HepG2 (cell line): Measurements from ENCODE around the gene INO80E. TPM values are rescaled to one million over a fixed set of nuclear protein-coding genes. Genes with fewer than 3 reads are reported as not detected.
A peak's percentile ranks its signal among the peaks of the same experiment; 100 is the strongest.

Source experiments
- ATF5 ChIP-seq: sonication (generic); formaldehyde crosslinking; IDR thresholded peaks from 2 replicates; pipeline ENCODE4 v1.4.0; 2020; ENCODE audit warnings: mild to moderate bottlenecking, low read depth, missing genetic modification reagents
- BORCS8-MEF2B ChIP-seq: sonication (generic); formaldehyde crosslinking; IDR thresholded peaks from 2 replicates; pipeline ENCODE4 v1.8.0; 2022; ENCODE audit warnings: mild to moderate bottlenecking, missing genetic modification reagents
- FOXA1 ChIP-seq, 2 experiments: fragments of 450-650 bp in 1 of 2; sonication (generic) in 1 of 2; formaldehyde crosslinking in 1 of 2; IDR thresholded peaks; 2 replicates each; pipeline versions ENCODE4 v1.4.0 to v1.6.1; 2016 to 2020; ENCODE audit warnings: missing genetic modification reagents in 1 of 2
- FOXK2 ChIP-seq: fragments of 450-650 bp; IDR thresholded peaks from 2 replicates; pipeline ENCODE4 v1.6.1; 2016
- GABPA ChIP-seq, 2 experiments: IDR thresholded peaks; 2 replicates each; pipeline ENCODE4 v1.6.1; 2011 to 2016; ENCODE audit warnings: low read depth in 2 of 2, low read length in 1 of 2, missing biosample characterization in 1 of 2, missing genetic modification characterization in 1 of 2
- HOMEZ ChIP-seq: IDR thresholded peaks from 2 replicates; pipeline ENCODE4 v1.6.1; 2016; ENCODE audit warnings: low read depth
- HOXA5 ChIP-seq: sonication (generic); formaldehyde crosslinking; IDR thresholded peaks from 2 replicates; pipeline ENCODE4 v1.4.0; 2020; ENCODE audit warnings: missing genetic modification reagents
- NR2F6 ChIP-seq, 2 experiments: IDR thresholded peaks; 2 replicates each; pipeline ENCODE4 v1.6.1; 2016; ENCODE audit warnings: antibody characterized with exemption in 1 of 2, mild to moderate bottlenecking in 1 of 2
- PCBP1 ChIP-seq: fragments of 200-400 bp; formaldehyde crosslinking; IDR thresholded peaks from 2 replicates; pipeline ENCODE4 v1.6.1; 2017; ENCODE audit warnings: mild to moderate bottlenecking, low read depth, low read length, borderline replicate concordance
- SNAI1 ChIP-seq: sonication (generic); formaldehyde crosslinking; IDR thresholded peaks from 2 replicates; pipeline ENCODE4 v1.5.0; 2020; ENCODE audit warnings: mild to moderate bottlenecking, missing genetic modification reagents, borderline replicate concordance
- SOX6 ChIP-seq, 2 experiments: fragments of 450-650 bp in 1 of 2; sonication (generic) in 1 of 2; formaldehyde crosslinking in 1 of 2; IDR thresholded peaks; 2 replicates each; pipeline versions ENCODE4 v1.4.0 to v1.6.1; 2017 to 2020; ENCODE audit warnings: antibody characterized with exemption in 1 of 2, mild to moderate bottlenecking in 1 of 2, missing genetic modification reagents in 1 of 2
- SP140L ChIP-seq: sonication (generic); formaldehyde crosslinking; IDR thresholded peaks from 2 replicates; pipeline ENCODE4 v1.4.0; 2020; ENCODE audit warnings: missing genetic modification reagents, borderline replicate concordance
- SP2 ChIP-seq: sonication (generic); formaldehyde crosslinking; IDR thresholded peaks from 2 replicates; pipeline ENCODE4 v1.5.1; 2020; ENCODE audit warnings: mild to moderate bottlenecking, missing genetic modification reagents
- TOE1 ChIP-seq: sonication (generic); formaldehyde crosslinking; IDR thresholded peaks from 2 replicates; pipeline ENCODE4 v1.4.0; 2020; ENCODE audit warnings: mild to moderate bottlenecking, missing genetic modification reagents
- ZC3H13 ChIP-seq: sonication (generic); formaldehyde crosslinking; IDR thresholded peaks from 2 replicates; pipeline ENCODE4 v1.8.1; 2023; ENCODE audit warnings: mild to moderate bottlenecking, missing genetic modification reagents, moderate library complexity
- ZNF101 ChIP-seq: sonication (generic); formaldehyde crosslinking; IDR thresholded peaks from 2 replicates; pipeline ENCODE4 v1.4.0; 2020; ENCODE audit warnings: mild to moderate bottlenecking, low read depth, missing genetic modification reagents, borderline replicate concordance
- ZNF207 ChIP-seq: fragments of 450-650 bp; IDR thresholded peaks from 2 replicates; pipeline ENCODE4 v1.6.1; 2016; ENCODE audit warnings: antibody characterized with exemption, borderline replicate concordance
- ZNF225 ChIP-seq: sonication (generic); formaldehyde crosslinking; IDR thresholded peaks from 2 replicates; pipeline ENCODE4 v1.4.0; 2020; ENCODE audit warnings: mild to moderate bottlenecking, missing genetic modification reagents
- ZNF234 ChIP-seq: sonication (generic); formaldehyde crosslinking; conservative IDR thresholded peaks from 2 replicates; pipeline ENCODE4 v1.5.1; 2020; ENCODE audit warnings: mild to moderate bottlenecking, missing genetic modification reagents
- ZNF24 ChIP-seq: fragments of 450-650 bp; IDR thresholded peaks from 2 replicates; pipeline ENCODE4 v1.6.1; 2017; ENCODE audit warnings: antibody characterized with exemption, mild to moderate bottlenecking
- ZNF292 ChIP-seq: sonication (generic); formaldehyde crosslinking; IDR thresholded peaks from 2 replicates; pipeline ENCODE4 v1.8.1; 2022; ENCODE audit warnings: mild to moderate bottlenecking, low read depth, missing genetic modification reagents, borderline replicate concordance
- ZNF543 ChIP-seq: sonication (generic); formaldehyde crosslinking; IDR thresholded peaks from 2 replicates; pipeline ENCODE4 v1.4.0; 2020; ENCODE audit warnings: mild to moderate bottlenecking, missing genetic modification reagents
- ZNF558 ChIP-seq: sonication (generic); formaldehyde crosslinking; IDR thresholded peaks from 2 replicates; pipeline ENCODE4 v1.9.0; 2022; ENCODE audit warnings: mild to moderate bottlenecking, missing genetic modification reagents, borderline replicate concordance
- ZNF570 ChIP-seq: sonication (generic); formaldehyde crosslinking; IDR thresholded peaks from 2 replicates; pipeline ENCODE4 v1.4.0; 2020; ENCODE audit warnings: mild to moderate bottlenecking, missing genetic modification reagents, borderline replicate concordance
- ZNF609 ChIP-seq: sonication (generic); formaldehyde crosslinking; IDR thresholded peaks from 2 replicates; pipeline ENCODE4 v1.4.0; 2020; ENCODE audit warnings: mild to moderate bottlenecking, missing genetic modification reagents, borderline replicate concordance
- polyA plus RNA-seq, 8 experiments: library from polyadenylated mRNA; depleted of rRNA in 3 of 8; stranded (reverse) in 7 of 8; unstranded in 1 of 8; fragments of >200 nt; fragmentation: Illumina TruSeq in 4 of 8; extraction: Trizol in 4 of 8; gene quantifications; 2 replicates each; pipeline versions ENCODE4 v1.2.1 to v1.2.3, GENCODE V29; 2011 to 2016; ENCODE audit warnings: low read depth in 4 of 8, missing spikeins in 1 of 8, mixed read lengths in 1 of 8; ENCODE audit not compliant: insufficient read depth in 1 of 8
- total RNA-seq, 5 experiments: library from RNA; depleted of rRNA; stranded (reverse); fragments of >200 nt; fragmentation: Illumina TruSeq; extraction: Trizol; gene quantifications; 2 replicates each; pipeline ENCODE4 v1.2.3, GENCODE V29; 2016; ENCODE audit warnings: low read depth in 1 of 5

Gene INO80E
- total and polyA plus RNA-seq, 2 of the 13 experiments (the other 11 are each of a cell fraction or from before 2014, with no cell fraction given) = 25.8 to 45.6 TPM

GRCh38 chr16:29975134-29975538 lies 20.9 kb upstream of the INO80E start (continued):
- TF ChIP-seq SP2 = no peak
- TF ChIP-seq BORCS8-MEF2B (CRISPR knock-in tag) = no peak
- TF ChIP-seq NR2F6 (IDR thresholded peaks at IDR 0.05) = no peak
- TF ChIP-seq NR2F6 (CRISPR knock-in tag; IDR thresholded peaks at IDR 0.05) = no peak
- TF ChIP-seq ZNF292 (CRISPR knock-in tag) = no peak
- no peak for TF ChIP-seq FOXK2
- TF ChIP-seq ZNF570 (CRISPR knock-in tag) = no peak
- TF ChIP-seq SNAI1 (CRISPR knock-in tag) = no peak
- TF ChIP-seq ATF5 (CRISPR knock-in tag) = no peak
- no peak for TF ChIP-seq HOXA5
- TF ChIP-seq GABPA (IDR thresholded peaks at IDR 0.05; ENCODE audit: low read depth, low read length) = no peak
- TF ChIP-seq GABPA (CRISPR knock-in tag; IDR thresholded peaks at IDR 0.05; ENCODE audit: low read depth) = no peak
- TF ChIP-seq ZNF24 = no peak
- TF ChIP-seq ZNF543 (CRISPR knock-in tag) = no peak
- no peak for TF ChIP-seq ZNF558 (CRISPR knock-in tag)
- no peak for TF ChIP-seq SOX6 (IDR thresholded peaks at IDR 0.05)
- TF ChIP-seq SOX6 (CRISPR knock-in tag; IDR thresholded peaks at IDR 0.05) = no peak
- TF ChIP-seq ZC3H13 (CRISPR knock-in tag) = no peak
- no peak for TF ChIP-seq TOE1 (CRISPR knock-in tag)
- TF ChIP-seq PCBP1 = no peak
- no peak for TF ChIP-seq FOXA1 (IDR thresholded peaks at IDR 0.05)
- TF ChIP-seq FOXA1 (CRISPR knock-in tag; IDR thresholded peaks at IDR 0.05) = no peak
- no peak for TF ChIP-seq SP140L (CRISPR knock-in tag)
- no peak for TF ChIP-seq ZNF609 (CRISPR knock-in tag)
- no peak for TF ChIP-seq ZNF225 (CRISPR knock-in tag)
- no peak for TF ChIP-seq ZNF234 (CRISPR knock-in tag)
- 0 out of 2 replicates have a peak, but pooled peaks have one; percentile 11 for TF ChIP-seq ZNF207
- no peak for TF ChIP-seq ZNF101
- TF ChIP-seq HOMEZ = no peak
